Measurements from ENCODE around the gene C1S. TPM values are rescaled to one million over a fixed set of nuclear protein-coding genes. Genes with fewer than 3 reads are reported as not detected.

C1S gene
- total RNA-seq, 2 experiments from 2014 or later, result 3.6 to 5.2 TPM

GRCh38 chr12:7061596-7061995 is 1.1 kb downstream of the C1S start:
- Histone ChIP-seq H3K4me2 (ENCODE audit: low read length) (no peak overlapping the region), H3K27ac (ENCODE audit: low read depth, low read length, poor library complexity, severe bottlenecking) (no peak overlapping the region), H3K9me2 (ENCODE audit: insufficient read depth, low read length) (no peaks in the 10 kb centered on the region), H3K4me1 (ENCODE audit: insufficient read depth, low read length, poor library complexity, severe bottlenecking) (no peaks in the 10 kb centered on the region), H3K4me3 (ENCODE audit: low read depth, low read length, poor library complexity, severe bottlenecking) (no peak overlapping the region), H3K79me2 (ENCODE audit: insufficient read depth, low read depth, low read length) (no peaks in the 10 kb centered on the region), H4K20me1 (ENCODE audit: insufficient read depth, low read length) (no peaks in the 10 kb centered on the region), H3K9me3 (ENCODE audit: low read length) (no peaks in the 10 kb centered on the region), H2AFZ (ENCODE audit: low read length) (no peak overlapping the region), H3K36me3 (ENCODE audit: insufficient read depth, low read length) (no peaks in the 10 kb centered on the region)
- intact Hi-C loops (cut with micrococcal nuclease; ENCODE audit: unreplicated experiment), result no loop called here
- no TSS peak for BruUV-seq (replicated peaks)
- POLR2A ChIA-PET, result no interaction called here
- CTCF ChIA-PET (ENCODE audit: unreplicated experiment), result no interaction called here
- no peak for DNase-seq (ENCODE audit: low spot score)
- no peak for TF ChIP-seq EZH2phosphoT487 (IDR thresholded peaks at IDR 0.05; ENCODE audit: borderline replicate concordance, low read depth, low read length)
- TF ChIP-seq CTCF (conservative IDR thresholded peaks at IDR 0.05; ENCODE audit: low read length), result no peak

- TF ChIP-seq CTCF (conservative IDR thresholded peaks at IDR 0.05; ENCODE audit: low read length) (no peak), EZH2phosphoT487 (IDR thresholded peaks at IDR 0.05; ENCODE audit: borderline replicate concordance, low read depth, low read length) (no peak)
- H3K79me2 ChIP-seq (ENCODE audit: insufficient read depth, low read depth, low read length), result no peaks in the 10 kb centered on the region
- H3K9me3 ChIP-seq (ENCODE audit: low read length), result no peaks in the 10 kb centered on the region
- no peaks in the 10 kb centered on the region for H3K4me1 ChIP-seq (ENCODE audit: insufficient read depth, low read length, poor library complexity, severe bottlenecking)
- no peaks in the 10 kb centered on the region for H4K20me1 ChIP-seq (ENCODE audit: insufficient read depth, low read length)
- H2AFZ ChIP-seq (ENCODE audit: low read length), result no peak overlapping the region
- H3K27ac ChIP-seq (ENCODE audit: low read depth, low read length, poor library complexity, severe bottlenecking), result no peak overlapping the region
- BruUV-seq (replicated peaks), result no TSS peak
- H3K36me3 ChIP-seq (ENCODE audit: insufficient read depth, low read length), result no peaks in the 10 kb centered on the region
- no peak overlapping the region for H3K4me3 ChIP-seq (ENCODE audit: low read depth, low read length, poor library complexity, severe bottlenecking)
- no peak for DNase-seq (ENCODE audit: low spot score)
- CTCF ChIA-PET (ENCODE audit: unreplicated experiment), result no interaction called here
- H3K4me2 ChIP-seq (ENCODE audit: low read length), result no peak overlapping the region
- H3K9me2 ChIP-seq (ENCODE audit: insufficient read depth, low read length), result no peaks in the 10 kb centered on the region
- POLR2A ChIA-PET, result no interaction called here
- intact Hi-C loops (cut with micrococcal nuclease; ENCODE audit: unreplicated experiment), result no loop called here
Measured at GRCh38 chr12:7064516-7064915, 4.0 kb downstream of the C1S start.

GRCh38 chr12:7065073-7065623 is 4.6 kb downstream of the C1S start:
- CTCF ChIA-PET (ENCODE audit: unreplicated experiment), result no interaction called here

More at GRCh38 chr12:7065073-7065623, 4.6 kb downstream of the C1S start:
- DNase-seq (ENCODE audit: low spot score), result no peak
- H3K9me3 ChIP-seq (ENCODE audit: low read length), result no peaks in the 10 kb centered on the region
- H3K4me2 ChIP-seq (ENCODE audit: low read length), result no peak overlapping the region
- POLR2A ChIA-PET, result no interaction called here
- no TSS peak for BruUV-seq (replicated peaks)
- H4K20me1 ChIP-seq (ENCODE audit: insufficient read depth, low read length), result no peaks in the 10 kb centered on the region
- TF ChIP-seq CTCF (conservative IDR thresholded peaks at IDR 0.05; ENCODE audit: low read length) (no peak), EZH2phosphoT487 (IDR thresholded peaks at IDR 0.05; ENCODE audit: borderline replicate concordance, low read depth, low read length) (no peak)
- no peaks in the 10 kb centered on the region for H3K36me3 ChIP-seq (ENCODE audit: insufficient read depth, low read length)
- no peak overlapping the region for H3K4me3 ChIP-seq (ENCODE audit: low read depth, low read length, poor library complexity, severe bottlenecking)
- no peaks in the 10 kb centered on the region for H3K79me2 ChIP-seq (ENCODE audit: insufficient read depth, low read depth, low read length)
- H3K27ac ChIP-seq (ENCODE audit: low read depth, low read length, poor library complexity, severe bottlenecking), result no peak overlapping the region
- intact Hi-C loops (cut with micrococcal nuclease; ENCODE audit: unreplicated experiment), result no loop called here
- H2AFZ ChIP-seq (ENCODE audit: low read length), result no peak overlapping the region
- no peaks in the 10 kb centered on the region for H3K4me1 ChIP-seq (ENCODE audit: insufficient read depth, low read length, poor library complexity, severe bottlenecking)
- no peaks in the 10 kb centered on the region for H3K9me2 ChIP-seq (ENCODE audit: insufficient read depth, low read length)

Measured in OCI-LY7 (cell line).